ENCODE results near the gene GLTP. TPM values are rescaled to one million over a fixed set of nuclear protein-coding genes. Genes with fewer than 3 reads are reported as not detected.
"Not testable (repeated sequence)": the region's sequence is repeated elsewhere in the genome, so short reads cannot be mapped to it uniquely, and the experiment has no call there.

The GLTP gene
- total and polyA plus RNA-seq, 2 donors (not counting 1 experiment from before 2014, with no cell fraction given) = 51.2 to 67.9 TPM

DNA sequence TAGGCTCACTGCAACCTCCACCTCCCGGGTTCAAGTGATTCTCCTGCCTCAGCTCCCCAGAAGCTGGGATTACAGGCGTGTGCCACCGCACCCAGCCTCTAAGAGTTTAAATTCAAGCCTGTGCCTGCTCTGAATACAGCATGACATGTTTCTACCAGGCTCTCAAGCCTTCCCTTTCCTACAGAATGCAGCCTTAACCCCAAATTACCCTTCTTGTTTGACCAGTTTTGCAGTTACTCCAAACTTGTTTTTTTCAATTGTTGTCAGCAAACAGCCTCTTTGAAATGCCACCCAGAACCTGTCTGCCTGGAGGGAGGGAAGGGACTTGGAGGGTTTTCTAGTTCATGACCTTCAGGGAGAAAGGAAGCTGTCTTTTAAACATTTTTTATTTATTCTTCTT is 15.4 kb downstream of the GLTP start:
- Histone ChIP-seq H3K4me2 (ENCODE audit: extremely low read depth, insufficient read depth, low read length) (no peak overlapping the region), H4K20me1 (ENCODE audit: control insufficient read depth, extremely low read depth, insufficient read depth, low read length) (no peaks in the 10 kb centered on the region), H3K4me1 (ENCODE audit: control insufficient read depth, extremely low read depth, insufficient read depth, low read length) (peaks cover 4% of the 10 kb centered on the region), H3K27me3 (ENCODE audit: control insufficient read depth, insufficient read depth, low read length) (no peaks in the 10 kb centered on the region), H3K27ac (ENCODE audit: insufficient read depth, low read length) (no peak overlapping the region), H3K36me3 (ENCODE audit: control insufficient read depth, insufficient read depth, low read length) (no peaks in the 10 kb centered on the region), H3K4me3 (replicated peaks in 1 of 4; ENCODE audit: control extremely low read depth in 1 of 4, insufficient read depth in 1 of 4, low read depth in 3 of 4, low read length in 4 of 4) (no peak overlapping the region), H2AFZ (ENCODE audit: low read length) (no peak overlapping the region), H3K9ac (ENCODE audit: insufficient read depth, low read length) (no peak overlapping the region), H3K9me3 (ENCODE audit: control insufficient read depth, insufficient read depth, low read depth, low read length) (no peaks in the 10 kb centered on the region), H3K79me2 (ENCODE audit: control insufficient read depth, insufficient read depth, low read length) (peaks cover 5% of the 10 kb centered on the region)
- TF ChIP-seq, protein P1, sequence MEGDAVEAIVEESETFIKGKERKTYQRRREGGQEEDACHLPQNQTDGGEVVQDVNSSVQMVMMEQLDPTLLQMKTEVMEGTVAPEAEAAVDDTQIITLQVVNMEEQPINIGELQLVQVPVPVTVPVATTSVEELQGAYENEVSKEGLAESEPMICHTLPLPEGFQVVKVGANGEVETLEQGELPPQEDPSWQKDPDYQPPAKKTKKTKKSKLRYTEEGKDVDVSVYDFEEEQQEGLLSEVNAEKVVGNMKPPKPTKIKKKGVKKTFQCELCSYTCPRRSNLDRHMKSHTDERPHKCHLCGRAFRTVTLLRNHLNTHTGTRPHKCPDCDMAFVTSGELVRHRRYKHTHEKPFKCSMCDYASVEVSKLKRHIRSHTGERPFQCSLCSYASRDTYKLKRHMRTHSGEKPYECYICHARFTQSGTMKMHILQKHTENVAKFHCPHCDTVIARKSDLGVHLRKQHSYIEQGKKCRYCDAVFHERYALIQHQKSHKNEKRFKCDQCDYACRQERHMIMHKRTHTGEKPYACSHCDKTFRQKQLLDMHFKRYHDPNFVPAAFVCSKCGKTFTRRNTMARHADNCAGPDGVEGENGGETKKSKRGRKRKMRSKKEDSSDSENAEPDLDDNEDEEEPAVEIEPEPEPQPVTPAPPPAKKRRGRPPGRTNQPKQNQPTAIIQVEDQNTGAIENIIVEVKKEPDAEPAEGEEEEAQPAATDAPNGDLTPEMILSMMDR (conservative IDR thresholded peaks at IDR 0.05 in 1 of 2, IDR thresholded peaks at IDR 0.05 in 1 of 2; ENCODE audit: low read depth in 1 of 2, low read length in 2 of 2) = no peak
- TF ChIP-seq EZH2 (IDR thresholded peaks at IDR 0.05; ENCODE audit: low read length, missing control alignments) = no peak
- DNase-seq (ENCODE audit: low read depth in 2 of 2) = no peak

DNA sequence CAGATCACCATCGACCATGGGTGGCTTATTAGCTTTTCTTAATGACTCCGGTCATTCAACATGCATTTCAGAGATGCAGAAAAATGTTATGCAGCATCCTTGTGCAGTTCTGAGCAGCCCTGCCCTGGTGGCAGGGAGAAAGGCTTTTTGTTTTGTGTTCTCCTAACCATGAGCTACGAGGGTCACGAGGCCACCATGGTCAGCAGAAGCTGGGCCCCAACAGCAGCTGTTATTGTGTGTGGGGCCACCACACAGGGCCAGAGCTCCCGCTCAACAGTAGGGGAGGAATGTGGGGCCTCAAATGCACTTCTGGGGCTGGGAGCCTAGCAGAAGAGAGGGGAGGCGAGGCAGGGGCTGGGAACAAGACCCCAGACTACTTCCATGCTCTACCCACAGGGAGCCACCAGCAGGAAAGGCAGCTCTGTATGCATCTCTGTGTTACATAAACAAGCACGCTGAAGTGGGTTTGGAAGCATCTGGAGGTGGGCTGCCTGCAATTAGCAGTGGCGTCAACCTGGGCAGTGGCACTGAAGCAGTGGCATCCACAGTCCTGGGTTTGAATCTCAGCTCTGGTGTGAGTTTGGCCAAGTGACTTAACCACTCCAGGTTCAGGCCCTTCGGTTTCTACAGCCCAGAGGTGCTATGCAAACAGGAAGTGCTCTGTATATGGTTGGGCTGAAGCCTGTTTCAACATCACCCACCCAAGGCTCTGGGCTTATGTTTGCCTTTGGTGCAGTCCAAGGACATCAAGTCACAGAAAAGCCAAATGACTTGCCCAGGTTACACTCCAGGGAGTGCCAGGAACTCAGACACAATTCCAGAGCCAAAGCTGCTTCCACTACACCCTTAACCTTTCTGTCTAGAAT is 16.3 kb downstream of the GLTP start:
- H3K9ac ChIP-seq (ENCODE audit: insufficient read depth, low read length) = no peak overlapping the region
- H3K27ac ChIP-seq (ENCODE audit: insufficient read depth, low read length) = no peak overlapping the region
- no peaks in the 10 kb centered on the region for H4K20me1 ChIP-seq (ENCODE audit: control insufficient read depth, extremely low read depth, insufficient read depth, low read length)
- no peaks in the 10 kb centered on the region for H3K36me3 ChIP-seq (ENCODE audit: control insufficient read depth, insufficient read depth, low read length)
- no peaks in the 10 kb centered on the region for H3K27me3 ChIP-seq (ENCODE audit: control insufficient read depth, insufficient read depth, low read length)
- H2AFZ ChIP-seq (ENCODE audit: low read length) = no peak overlapping the region
- peak; percentile 24 to 50 for DNase-seq (ENCODE audit: low read depth in 2 of 2)
- H3K9me3 ChIP-seq (ENCODE audit: control insufficient read depth, insufficient read depth, low read depth, low read length) = no peaks in the 10 kb centered on the region
- peaks cover 5% of the 10 kb centered on the region for H3K79me2 ChIP-seq (ENCODE audit: control insufficient read depth, insufficient read depth, low read length)
- H3K4me1 ChIP-seq (ENCODE audit: control insufficient read depth, extremely low read depth, insufficient read depth, low read length) = peaks cover 4% of the 10 kb centered on the region
- no peak overlapping the region for H3K4me2 ChIP-seq (ENCODE audit: extremely low read depth, insufficient read depth, low read length)
- no peak overlapping the region for H3K4me3 ChIP-seq (replicated peaks in 1 of 4; ENCODE audit: control extremely low read depth in 1 of 4, insufficient read depth in 1 of 4, low read depth in 3 of 4, low read length in 4 of 4)
- no peak for TF ChIP-seq EZH2 (IDR thresholded peaks at IDR 0.05; ENCODE audit: low read length, missing control alignments)
- TF ChIP-seq, protein P1 (conservative IDR thresholded peaks at IDR 0.05 in 1 of 2, IDR thresholded peaks at IDR 0.05 in 1 of 2; ENCODE audit: low read depth in 1 of 2, low read length in 2 of 2) = no peak

DNA sequence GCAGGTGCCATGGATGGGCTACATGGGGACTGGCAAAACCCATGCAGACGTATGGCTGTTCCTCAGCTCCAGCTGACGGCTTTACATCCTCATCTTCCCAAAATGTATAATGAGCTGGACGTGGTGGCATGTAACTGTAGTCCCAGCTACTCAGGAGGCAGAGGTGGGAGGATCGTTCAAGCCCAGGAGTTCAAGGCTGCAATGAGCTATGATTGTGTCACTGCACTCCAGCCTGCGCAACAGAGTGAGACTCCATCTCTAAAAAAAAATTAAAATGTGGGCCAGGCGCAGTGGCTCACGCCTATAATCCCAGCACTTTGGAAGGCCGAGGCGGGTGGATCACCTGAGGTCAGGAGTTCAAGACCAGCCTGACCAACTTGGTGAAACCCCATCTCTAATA is 17.9 kb downstream of the GLTP start:
- not testable (repeated sequence) for H3K79me2 ChIP-seq (ENCODE audit: control insufficient read depth, insufficient read depth, low read length); H3K9me3 ChIP-seq (ENCODE audit: control insufficient read depth, insufficient read depth, low read depth, low read length); H3K4me2 ChIP-seq (ENCODE audit: extremely low read depth, insufficient read depth, low read length); H3K27me3 ChIP-seq (ENCODE audit: control insufficient read depth, insufficient read depth, low read length); H2AFZ ChIP-seq (ENCODE audit: low read length); DNase-seq (ENCODE audit: low read depth in 2 of 2); H3K36me3 ChIP-seq (ENCODE audit: control insufficient read depth, insufficient read depth, low read length); H3K4me1 ChIP-seq (ENCODE audit: control insufficient read depth, extremely low read depth, insufficient read depth, low read length); H4K20me1 ChIP-seq (ENCODE audit: control insufficient read depth, extremely low read depth, insufficient read depth, low read length); H3K4me3 ChIP-seq (replicated peaks in 1 of 4; ENCODE audit: control extremely low read depth in 1 of 4, insufficient read depth in 1 of 4, low read depth in 3 of 4, low read length in 4 of 4); H3K27ac ChIP-seq (ENCODE audit: insufficient read depth, low read length); H3K9ac ChIP-seq (ENCODE audit: insufficient read depth, low read length)
